Tibial artery (tissue), 4 donors: ENCODE data around the gene GABRA6.

Experiments
- DNase-seq, 2 donors: peaks; one replicate each; pipeline ENCODE4 v3.0.0-alpha.2; 2019
- H3K27ac ChIP-seq, 2 donors: fragments of 200-600 bp; sonication (generic) in 1 of 2; 1 replicate in 1 of 2; 2 replicates in 1 of 2; pipeline ENCODE4 v1.5.1; 2018 to 2019; ENCODE audit warnings: mild to moderate bottlenecking in 1 of 2
- H3K27me3 ChIP-seq, 2 donors: fragments of 200-600 bp; sonication (generic) in 1 of 2; one replicate each; pipeline versions ENCODE4 v1.5.1 to v1.6.0; 2016 to 2019
- H3K36me3 ChIP-seq, 3 donors: fragments of 200-600 bp; sonication (generic) in 2 of 3; one replicate each; pipeline ENCODE4 v1.5.1; 2016 to 2019; ENCODE audit warnings: mild to moderate bottlenecking in 2 of 3
- H3K4me1 ChIP-seq, 4 donors: fragments of 200-600 bp; sonication (generic) in 2 of 4; 1 replicate in 3 of 4; 2 replicates in 1 of 4; pipeline ENCODE4 v1.5.1; 2016 to 2019
- H3K4me3 ChIP-seq, 2 donors: fragments of 200-600 bp; sonication (generic) in 1 of 2; 1 replicate in 1 of 2; 2 replicates in 1 of 2; pipeline ENCODE4 v1.5.1; 2018 to 2019; ENCODE audit warnings: mild to moderate bottlenecking in 2 of 2
- H3K9me3 ChIP-seq, 3 donors: fragments of 200-600 bp; sonication (generic) in 1 of 3; one replicate each; pipeline ENCODE4 v1.5.1; 2016 to 2019
- intact Hi-C: fragments of 100-400 bp; cut with DNase I; formaldehyde crosslinking; loops from one replicate; pipeline ENCODE4 v1.15.0; 2023; ENCODE audit warnings: low total_unique reads
- TF ChIP-seq, protein P1 (sequence below), 2 experiments: fragments of 200-600 bp in 1 of 2; fragments of 450-650 bp in 1 of 2; IDR thresholded peaks; one replicate each; pipeline ENCODE4 v1.5.1; 2017 to 2019; ENCODE audit warnings: antibody characterized with exemption in 2 of 2, mild to moderate bottlenecking in 1 of 2, moderate library complexity in 1 of 2

GABRA6 gene

DNA sequence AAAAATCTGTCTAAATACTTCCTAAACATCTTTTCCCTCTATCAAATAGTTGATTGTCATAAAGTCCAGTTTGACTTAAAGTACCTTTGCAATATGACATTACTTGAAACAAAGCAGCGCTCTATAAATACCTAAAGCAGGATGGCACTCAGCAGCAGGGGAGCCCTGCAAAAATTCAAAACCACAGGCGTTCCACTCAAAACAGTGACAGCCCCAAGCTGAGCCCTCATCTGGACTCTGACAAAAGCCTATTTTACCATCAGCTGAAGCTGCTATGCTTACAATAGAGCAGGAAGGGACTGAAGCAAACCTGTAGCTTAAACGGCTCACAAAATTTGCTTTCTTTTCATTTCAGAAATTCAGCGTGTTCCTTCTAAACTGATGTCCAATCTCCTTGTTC lies 11.5 kb downstream of the GABRA6 start:
- TF ChIP-seq, protein P1, sequence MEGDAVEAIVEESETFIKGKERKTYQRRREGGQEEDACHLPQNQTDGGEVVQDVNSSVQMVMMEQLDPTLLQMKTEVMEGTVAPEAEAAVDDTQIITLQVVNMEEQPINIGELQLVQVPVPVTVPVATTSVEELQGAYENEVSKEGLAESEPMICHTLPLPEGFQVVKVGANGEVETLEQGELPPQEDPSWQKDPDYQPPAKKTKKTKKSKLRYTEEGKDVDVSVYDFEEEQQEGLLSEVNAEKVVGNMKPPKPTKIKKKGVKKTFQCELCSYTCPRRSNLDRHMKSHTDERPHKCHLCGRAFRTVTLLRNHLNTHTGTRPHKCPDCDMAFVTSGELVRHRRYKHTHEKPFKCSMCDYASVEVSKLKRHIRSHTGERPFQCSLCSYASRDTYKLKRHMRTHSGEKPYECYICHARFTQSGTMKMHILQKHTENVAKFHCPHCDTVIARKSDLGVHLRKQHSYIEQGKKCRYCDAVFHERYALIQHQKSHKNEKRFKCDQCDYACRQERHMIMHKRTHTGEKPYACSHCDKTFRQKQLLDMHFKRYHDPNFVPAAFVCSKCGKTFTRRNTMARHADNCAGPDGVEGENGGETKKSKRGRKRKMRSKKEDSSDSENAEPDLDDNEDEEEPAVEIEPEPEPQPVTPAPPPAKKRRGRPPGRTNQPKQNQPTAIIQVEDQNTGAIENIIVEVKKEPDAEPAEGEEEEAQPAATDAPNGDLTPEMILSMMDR (IDR thresholded peaks at IDR 0.05), result no peak
- no peaks in the 10 kb centered on the region for H3K9me3 ChIP-seq
- H3K4me1 ChIP-seq, result no peaks in the 10 kb centered on the region
- no peaks in the 10 kb centered on the region for H3K27me3 ChIP-seq
- no peak overlapping the region for H3K27ac ChIP-seq
- H3K4me3 ChIP-seq, result no peak overlapping the region
- DNase-seq, result no peak
- H3K36me3 ChIP-seq, result no peaks in the 10 kb centered on the region
- intact Hi-C loops, result no loop called here

- no peak for DNase-seq
- no peaks in the 10 kb centered on the region for H3K27me3 ChIP-seq
- H3K4me1 ChIP-seq, result no peaks in the 10 kb centered on the region
- TF ChIP-seq, protein P1 (IDR thresholded peaks at IDR 0.05), result no peak
- intact Hi-C loops, result no loop called here
- no peak overlapping the region for H3K27ac ChIP-seq
- no peaks in the 10 kb centered on the region for H3K9me3 ChIP-seq
- no peak overlapping the region for H3K4me3 ChIP-seq
- H3K36me3 ChIP-seq, result no peaks in the 10 kb centered on the region
Observed at GRCh38 chr5:161700065-161700464, 14.5 kb downstream of the GABRA6 start.

GRCh38 chr5:161703528-161703927 lies 18.0 kb downstream of the GABRA6 start:
- intact Hi-C loops, result no loop called here
- H3K4me1 ChIP-seq, result no peaks in the 10 kb centered on the region
- H3K4me3 ChIP-seq, result no peak overlapping the region
- no peaks in the 10 kb centered on the region for H3K27me3 ChIP-seq
- no peak for DNase-seq
- H3K36me3 ChIP-seq, result no peaks in the 10 kb centered on the region
- H3K9me3 ChIP-seq, result no peaks in the 10 kb centered on the region
- no peak overlapping the region for H3K27ac ChIP-seq
- TF ChIP-seq, protein P1 (IDR thresholded peaks at IDR 0.05), result no peak

DNA sequence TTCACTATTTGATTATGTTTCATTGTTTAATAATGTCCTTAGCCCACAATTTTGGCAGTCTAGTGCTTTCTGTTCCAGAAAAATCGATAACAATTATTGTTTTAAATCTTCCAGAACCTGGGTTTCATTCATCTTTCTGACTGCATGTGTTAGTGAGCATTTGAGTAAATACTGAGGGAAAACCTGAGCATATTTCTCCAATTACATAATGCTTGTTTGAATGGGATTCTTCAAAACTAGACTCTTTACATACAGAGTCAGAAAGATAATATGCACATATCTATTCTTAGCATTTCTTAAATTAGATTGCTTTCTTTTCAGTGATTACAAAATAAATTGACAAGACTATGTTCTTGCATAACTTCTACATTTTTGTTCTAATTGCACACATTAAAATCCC lies 21.9 kb downstream of the GABRA6 start:
- no peaks in the 10 kb centered on the region for H3K36me3 ChIP-seq
- H3K4me1 ChIP-seq, result no peaks in the 10 kb centered on the region
- no peak overlapping the region for H3K27ac ChIP-seq
- H3K4me3 ChIP-seq, result no peak overlapping the region
- no peak for DNase-seq
- no peaks in the 10 kb centered on the region for H3K9me3 ChIP-seq
- TF ChIP-seq, protein P1 (IDR thresholded peaks at IDR 0.05), result no peak
- intact Hi-C loops, result no loop called here
- no peaks in the 10 kb centered on the region for H3K27me3 ChIP-seq

GRCh38 chr5:161709239-161709638 lies 23.7 kb downstream of the GABRA6 start:
- Histone ChIP-seq H3K27me3 (no peaks in the 10 kb centered on the region), H3K36me3 (no peaks in the 10 kb centered on the region), H3K4me3 (no peak overlapping the region), H3K9me3 (no peaks in the 10 kb centered on the region), H3K4me1 (no peaks in the 10 kb centered on the region), H3K27ac (no peak overlapping the region)
- no peak for DNase-seq
- intact Hi-C loops, result no loop called here
- TF ChIP-seq, protein P1 (IDR thresholded peaks at IDR 0.05), result no peak

DNA sequence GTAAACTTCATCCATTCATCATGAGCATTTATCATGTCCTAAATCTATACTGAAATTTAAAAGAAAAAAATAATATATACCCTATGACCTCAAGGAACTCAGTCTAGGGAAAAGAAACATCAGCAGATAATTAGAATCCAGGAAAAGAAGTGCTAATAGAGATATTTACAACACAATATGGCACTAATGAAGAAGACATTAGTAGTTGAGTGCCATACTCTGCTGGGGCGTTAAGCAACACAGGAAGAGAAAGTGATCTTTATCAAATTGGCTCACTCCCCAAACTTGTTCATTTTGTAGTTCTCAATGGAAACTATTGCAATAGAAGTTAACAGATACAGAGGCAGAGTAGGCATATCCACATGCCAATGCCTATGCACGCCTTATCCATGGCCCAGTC lies 27.5 kb downstream of the GABRA6 start:
- no peak overlapping the region for H3K4me3 ChIP-seq
- DNase-seq, result no peak
- H3K36me3 ChIP-seq, result no peaks in the 10 kb centered on the region
- no peaks in the 10 kb centered on the region for H3K4me1 ChIP-seq
- TF ChIP-seq, protein P1 (IDR thresholded peaks at IDR 0.05), result no peak
- no peak overlapping the region for H3K27ac ChIP-seq
- intact Hi-C loops, result no loop called here
- H3K27me3 ChIP-seq, result no peaks in the 10 kb centered on the region
- no peaks in the 10 kb centered on the region for H3K9me3 ChIP-seq
